ENCODE measurements around the gene ZBTB21.

DNA sequence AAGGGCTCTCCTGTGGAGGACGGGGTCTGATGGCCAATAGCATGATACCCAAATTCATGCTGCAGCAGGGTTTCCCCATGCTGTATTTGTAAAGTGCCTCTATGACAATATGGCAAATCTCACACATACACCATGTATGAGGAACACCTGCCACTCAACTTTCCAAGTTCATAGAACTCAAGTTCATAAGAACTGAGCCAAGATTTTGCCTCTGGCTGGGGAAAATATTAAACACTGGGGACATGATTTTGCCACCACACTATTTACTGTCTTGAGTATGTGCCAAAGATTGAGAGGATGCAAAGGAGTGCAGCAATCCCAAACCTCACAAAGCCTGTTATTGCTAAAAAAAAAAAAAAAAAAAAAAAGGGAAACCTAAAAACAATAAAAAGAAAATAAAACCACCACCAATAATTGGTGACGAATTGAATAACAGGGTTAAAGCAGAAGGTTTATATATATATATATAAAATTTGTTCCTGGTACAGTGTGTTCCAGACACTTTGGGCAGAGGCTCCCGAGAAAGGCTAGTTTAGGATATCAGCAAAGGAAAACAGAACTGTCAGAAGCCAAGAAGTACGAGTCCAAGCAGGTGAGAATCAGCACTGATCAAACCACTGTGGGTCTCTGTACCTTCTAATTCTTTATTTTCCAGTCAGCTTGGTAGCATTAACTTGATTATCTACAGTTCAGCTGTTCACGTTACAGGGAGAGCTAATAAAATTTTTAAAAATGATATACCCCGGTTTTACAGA is 24.3 kb downstream of the ZBTB21 start:
- no peak for TF ChIP-seq POLR2A (IDR thresholded peaks at IDR 0.05)
- TF ChIP-seq, protein P1, sequence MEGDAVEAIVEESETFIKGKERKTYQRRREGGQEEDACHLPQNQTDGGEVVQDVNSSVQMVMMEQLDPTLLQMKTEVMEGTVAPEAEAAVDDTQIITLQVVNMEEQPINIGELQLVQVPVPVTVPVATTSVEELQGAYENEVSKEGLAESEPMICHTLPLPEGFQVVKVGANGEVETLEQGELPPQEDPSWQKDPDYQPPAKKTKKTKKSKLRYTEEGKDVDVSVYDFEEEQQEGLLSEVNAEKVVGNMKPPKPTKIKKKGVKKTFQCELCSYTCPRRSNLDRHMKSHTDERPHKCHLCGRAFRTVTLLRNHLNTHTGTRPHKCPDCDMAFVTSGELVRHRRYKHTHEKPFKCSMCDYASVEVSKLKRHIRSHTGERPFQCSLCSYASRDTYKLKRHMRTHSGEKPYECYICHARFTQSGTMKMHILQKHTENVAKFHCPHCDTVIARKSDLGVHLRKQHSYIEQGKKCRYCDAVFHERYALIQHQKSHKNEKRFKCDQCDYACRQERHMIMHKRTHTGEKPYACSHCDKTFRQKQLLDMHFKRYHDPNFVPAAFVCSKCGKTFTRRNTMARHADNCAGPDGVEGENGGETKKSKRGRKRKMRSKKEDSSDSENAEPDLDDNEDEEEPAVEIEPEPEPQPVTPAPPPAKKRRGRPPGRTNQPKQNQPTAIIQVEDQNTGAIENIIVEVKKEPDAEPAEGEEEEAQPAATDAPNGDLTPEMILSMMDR (IDR thresholded peaks at IDR 0.05), result no peak
